Measurements from ENCODE around the gene NSD1.
A peak's percentile ranks its signal among the peaks of the same experiment; 100 is the strongest.

The NSD1 gene

DNA sequence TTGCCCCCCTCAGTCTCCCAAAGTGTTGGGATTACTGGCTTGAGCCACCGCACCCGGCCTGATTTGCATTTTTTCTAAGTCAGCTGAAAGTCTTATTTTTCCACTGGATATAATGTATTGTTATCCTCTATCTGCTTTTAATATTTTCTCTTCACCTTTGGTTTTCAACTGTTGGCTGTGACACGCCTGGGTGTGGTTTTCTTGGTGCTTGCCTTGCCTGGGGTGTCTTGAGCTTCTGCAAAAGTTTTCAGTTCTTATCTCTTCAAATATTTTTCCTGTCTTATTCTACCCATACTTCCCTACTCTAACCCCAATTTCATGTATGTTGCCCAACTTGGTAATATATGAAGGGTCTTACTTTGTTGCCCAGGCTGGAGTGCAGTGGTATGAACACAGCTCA lies 182.4 kb downstream of the NSD1 start:
- DNase-seq (ENCODE audit: low spot score): no peak
- TF ChIP-seq CTCF (IDR thresholded peaks at IDR 0.05; ENCODE audit: extremely low read depth, insufficient read depth, missing control alignments): no peak
- in situ Hi-C loops (cut with MboI; ENCODE audit: low pct_unique_long_range_greater_than_20kb, low sequenced_read_pairs, unreplicated experiment): no loop called here

DNA sequence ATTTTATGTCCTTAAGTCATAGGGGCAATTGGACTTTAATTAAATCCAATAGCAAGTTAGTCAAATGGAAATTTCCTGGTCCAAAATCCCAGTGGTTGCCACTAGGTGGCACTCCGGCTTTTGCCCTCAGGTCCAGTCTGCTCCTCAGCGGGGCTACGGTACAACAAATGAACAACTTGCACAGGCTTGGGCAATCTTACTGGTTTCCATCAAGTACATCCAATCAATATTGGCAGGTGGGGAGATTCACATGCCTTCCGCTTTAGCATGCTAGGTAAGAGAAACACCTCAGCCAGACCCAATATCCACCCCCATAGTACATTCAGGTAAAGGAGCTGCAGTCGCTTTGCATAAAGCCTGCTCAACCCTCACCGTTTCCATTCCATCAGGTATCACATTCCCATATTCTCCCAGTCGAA lies 184.4 kb downstream of the NSD1 start:
- peak; percentile 75 for DNase-seq (ENCODE audit: low spot score)
- in situ Hi-C loops (cut with MboI; ENCODE audit: low pct_unique_long_range_greater_than_20kb, low sequenced_read_pairs, unreplicated experiment): no loop called here
- TF ChIP-seq CTCF (IDR thresholded peaks at IDR 0.05; ENCODE audit: extremely low read depth, insufficient read depth, missing control alignments): peak; percentile 85

GRCh38 chr5:177319913-177320588 lies 186.5 kb downstream of the NSD1 start:
- TF ChIP-seq CTCF (IDR thresholded peaks at IDR 0.05; ENCODE audit: extremely low read depth, insufficient read depth, missing control alignments): no peak
- no peak for DNase-seq (ENCODE audit: low spot score)
- in situ Hi-C loops (cut with MboI; ENCODE audit: low pct_unique_long_range_greater_than_20kb, low sequenced_read_pairs, unreplicated experiment): no loop called here

- no peak for TF ChIP-seq CTCF (IDR thresholded peaks at IDR 0.05; ENCODE audit: extremely low read depth, insufficient read depth, missing control alignments)
- in situ Hi-C loops (cut with MboI; ENCODE audit: low pct_unique_long_range_greater_than_20kb, low sequenced_read_pairs, unreplicated experiment): no loop called here
- no peak for DNase-seq (ENCODE audit: low spot score)
Observed at GRCh38 chr5:177320879-177321278, 187.3 kb downstream of the NSD1 start.

DNA sequence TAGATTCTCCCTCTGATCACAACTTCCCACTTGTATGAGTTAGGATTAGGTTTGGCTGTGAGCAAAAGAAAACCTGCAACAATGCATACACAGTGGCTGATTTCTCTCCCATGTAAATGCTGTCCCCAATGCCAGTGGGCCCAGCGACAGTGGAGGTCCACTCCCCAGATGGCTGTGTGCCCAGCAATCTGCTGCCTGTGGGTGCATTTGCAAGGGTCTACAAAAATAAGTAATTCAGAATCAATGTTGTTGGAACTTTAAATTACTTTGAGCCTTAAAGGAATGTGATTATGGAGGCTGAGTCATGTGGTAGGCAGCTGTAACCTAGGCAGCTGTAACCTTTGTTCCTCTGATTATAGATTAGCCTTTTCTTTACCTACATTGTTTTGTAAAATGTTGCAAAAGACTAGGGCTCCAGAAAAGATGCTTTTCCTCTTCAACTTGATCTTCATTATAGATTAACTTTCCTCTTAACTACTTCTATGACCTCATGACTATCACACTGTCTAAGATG lies 192.4 kb downstream of the NSD1 start:
- no peak for TF ChIP-seq CTCF (IDR thresholded peaks at IDR 0.05; ENCODE audit: extremely low read depth, insufficient read depth, missing control alignments)
- DNase-seq (ENCODE audit: low spot score): no peak
- in situ Hi-C loops (cut with MboI; ENCODE audit: low pct_unique_long_range_greater_than_20kb, low sequenced_read_pairs, unreplicated experiment): no loop called here

GRCh38 chr5:177327539-177328522 lies 194.3 kb downstream of the NSD1 start:
- no peak for DNase-seq (ENCODE audit: low spot score)
- in situ Hi-C loops (cut with MboI; ENCODE audit: low pct_unique_long_range_greater_than_20kb, low sequenced_read_pairs, unreplicated experiment): no loop called here
- TF ChIP-seq CTCF (IDR thresholded peaks at IDR 0.05; ENCODE audit: extremely low read depth, insufficient read depth, missing control alignments): no peak

Data from GM13977 (cell line).